Right ventricle myocardium inferior (tissue), 1 donor: ENCODE results near the gene HTT-AS. TPM values are rescaled to one million over a fixed set of nuclear protein-coding genes. Genes with fewer than 3 reads are reported as not detected.
A peak's percentile ranks its signal among the peaks of the same experiment; 100 is the strongest.
"Not testable (repeated sequence)": the region's sequence is repeated elsewhere in the genome, so short reads cannot be mapped to it uniquely, and the experiment has no call there.

Experiments used
- ATAC-seq: fragments of 200-7000 bp; cut with Tn5 transposase; one replicate; pipeline ENCODE4 v1.9.1; 2020; ENCODE audit warnings: mild to moderate bottlenecking, moderate library complexity
- DNase-seq: peaks from one replicate; pipeline ENCODE4 v3.0.0; 2021; ENCODE audit errors: missing footprints
- intact Hi-C: fragments of 100-400 bp; cut with DNase I; formaldehyde crosslinking; loops from one replicate; pipeline ENCODE4 v1.11.0; 2022
- total RNA-seq: library from RNA; stranded (reverse); fragmentation: NEBNext Ultra II Directional; extraction: Animal tissue kit (Norgen Biotek cat#: 25700); gene quantifications from one replicate; pipeline ENCODE4 v1.2.1, GENCODE V29; 2021
- donor health status: DM: no; HTN: yes; CAD: no; lungs with severe emphysema.

Gene HTT-AS
- total RNA-seq, 1 donor from 2014 or later = not detected

DNA sequence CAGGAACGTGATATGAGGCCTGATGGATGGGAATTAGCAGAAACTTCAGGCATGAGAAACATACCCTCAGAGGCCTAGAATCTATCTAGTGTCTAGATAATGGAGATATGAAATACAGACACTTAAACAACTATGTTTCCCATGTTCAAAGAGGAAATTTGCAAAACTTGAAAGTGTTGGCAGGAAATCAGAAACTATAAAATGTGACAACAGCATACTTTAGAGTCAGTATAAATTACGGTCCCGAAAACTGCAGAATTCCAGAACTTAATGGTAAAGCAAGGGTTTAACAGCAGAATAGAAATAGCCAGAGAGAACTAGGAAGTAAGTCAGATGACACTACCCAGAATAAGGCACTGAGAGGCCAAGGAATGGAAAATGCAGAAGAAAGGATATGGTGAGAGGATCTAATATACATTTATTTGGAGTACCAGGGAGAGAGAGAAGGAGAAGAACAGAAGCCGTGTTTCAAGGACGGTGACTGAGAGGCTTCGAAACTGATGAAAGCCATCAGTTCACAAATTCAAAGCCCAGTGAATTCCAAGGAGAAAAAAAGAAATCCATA lies 7.4 kb downstream of the HTT-AS start:
- no peak for ATAC-seq
- intact Hi-C loops = no loop called here
- DNase-seq = no peak

DNA sequence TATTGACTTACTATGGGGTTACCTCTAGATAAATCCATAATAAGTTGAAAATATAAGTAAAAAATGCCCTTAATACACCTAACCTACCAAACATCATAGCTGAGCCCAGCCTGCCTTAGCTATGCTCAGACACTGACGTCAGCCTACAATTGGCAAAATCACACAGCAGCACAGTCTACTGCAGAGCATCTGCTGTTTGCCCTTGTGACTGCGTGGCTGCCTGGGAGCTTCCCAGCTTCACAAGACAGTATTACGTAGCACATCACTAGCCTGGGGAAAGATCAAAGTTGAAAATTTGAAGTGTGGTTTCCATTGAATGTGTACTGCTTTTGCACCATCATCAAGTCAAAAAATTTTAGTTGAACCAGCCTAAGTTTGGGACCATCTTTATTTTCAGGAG lies 8.8 kb downstream of the HTT-AS start:
- DNase-seq (no peak), ATAC-seq (no peak)
- intact Hi-C loops = no loop called here

DNA sequence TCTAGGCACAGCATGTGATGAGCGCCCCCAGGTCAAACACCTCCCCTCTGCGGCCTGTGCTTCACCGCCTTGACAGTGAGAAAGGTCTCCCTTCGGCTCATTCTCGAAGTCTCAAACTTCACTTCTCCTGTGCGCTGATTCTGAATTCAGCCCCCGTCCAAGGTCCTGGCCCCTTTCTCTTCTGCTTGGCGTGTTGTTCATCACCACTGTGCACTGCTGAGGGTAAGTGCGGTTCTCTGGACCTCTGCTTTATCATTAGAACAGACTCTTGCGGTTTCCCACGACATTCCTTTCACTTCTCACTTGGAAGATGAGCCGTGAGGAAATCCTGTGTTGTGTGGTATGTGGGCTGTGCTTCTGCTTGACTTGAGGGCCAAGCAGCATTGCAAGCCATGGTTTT lies 11.9 kb downstream of the HTT-AS start:
- ATAC-seq = no peak
- intact Hi-C loops = no loop called here

DNA sequence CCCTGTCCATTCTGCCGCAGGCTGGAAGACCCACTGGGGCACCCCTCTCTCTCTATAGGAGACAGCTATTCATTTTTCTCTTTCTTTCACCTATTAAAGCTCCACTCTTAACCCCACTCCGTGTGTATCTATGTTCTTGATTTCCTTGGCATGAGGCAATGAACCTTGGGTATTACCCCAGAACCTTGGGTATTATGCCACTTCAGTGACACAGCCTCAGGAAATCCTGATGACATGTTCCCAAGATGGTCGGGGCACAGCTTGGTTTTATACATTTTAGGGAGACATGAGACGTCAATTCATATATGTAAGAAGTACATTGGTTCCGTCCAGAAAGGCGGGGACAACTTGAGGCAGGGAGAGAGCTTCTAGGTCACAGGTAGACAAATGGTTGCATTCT lies 13.4 kb downstream of the HTT-AS start:
- ATAC-seq = no peak
- no peak for DNase-seq
- intact Hi-C loops = no loop called here

More for the DNA sequence above, 11.9 kb downstream of the HTT-AS start:
- DNase-seq = no peak

DNA sequence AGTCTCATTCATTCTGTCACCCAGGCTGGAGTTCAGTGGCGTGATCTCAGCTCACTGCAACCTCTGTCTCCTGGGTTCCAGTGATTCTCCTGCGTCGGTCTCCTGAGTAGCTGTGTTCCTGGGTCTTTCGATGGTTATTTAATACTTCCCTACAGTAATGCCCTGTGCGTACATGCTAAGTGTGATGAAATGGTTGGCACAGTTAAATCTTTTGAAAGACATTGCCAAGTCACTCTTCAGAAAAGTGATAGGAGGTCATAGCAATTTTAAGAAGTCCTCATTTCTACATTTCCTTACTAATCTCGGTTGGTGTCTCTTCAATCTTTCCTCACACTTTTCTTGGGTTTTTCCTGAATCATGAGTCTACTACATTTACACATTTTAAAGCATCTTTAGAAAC lies 14.4 kb downstream of the HTT-AS start:
- no peak for ATAC-seq
- intact Hi-C loops = no loop called here
- no peak for DNase-seq

DNA sequence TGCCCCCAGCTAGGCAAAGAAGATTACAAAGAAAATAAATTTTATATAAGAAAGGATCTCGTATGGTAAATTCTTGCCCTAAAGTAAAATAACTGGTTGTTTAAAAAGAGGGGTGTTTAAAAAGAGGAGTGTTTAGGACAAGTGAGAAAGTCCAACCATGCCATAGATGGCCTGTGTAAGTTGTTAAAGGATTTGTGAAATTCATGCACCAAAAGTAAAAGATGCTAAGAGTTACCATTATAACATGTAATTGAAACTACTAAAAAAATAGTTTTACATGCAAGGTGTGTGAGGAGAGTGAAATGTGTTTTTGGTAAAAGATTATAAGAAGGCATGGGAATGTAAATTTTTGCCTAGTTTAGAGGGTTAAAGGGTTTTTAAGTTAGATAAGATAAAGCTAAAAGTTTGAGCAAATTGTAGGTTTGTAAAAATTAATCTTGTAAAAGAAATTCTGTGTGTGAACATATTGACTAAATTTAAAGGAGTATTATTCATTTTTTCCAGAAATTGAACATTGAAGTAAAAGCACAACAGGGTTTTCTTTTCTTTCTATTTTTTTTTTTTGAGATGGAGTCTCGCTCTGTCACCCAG lies 20.1 kb downstream of the HTT-AS start:
- no peak for ATAC-seq
- intact Hi-C loops = no loop called here
- no peak for DNase-seq

DNA sequence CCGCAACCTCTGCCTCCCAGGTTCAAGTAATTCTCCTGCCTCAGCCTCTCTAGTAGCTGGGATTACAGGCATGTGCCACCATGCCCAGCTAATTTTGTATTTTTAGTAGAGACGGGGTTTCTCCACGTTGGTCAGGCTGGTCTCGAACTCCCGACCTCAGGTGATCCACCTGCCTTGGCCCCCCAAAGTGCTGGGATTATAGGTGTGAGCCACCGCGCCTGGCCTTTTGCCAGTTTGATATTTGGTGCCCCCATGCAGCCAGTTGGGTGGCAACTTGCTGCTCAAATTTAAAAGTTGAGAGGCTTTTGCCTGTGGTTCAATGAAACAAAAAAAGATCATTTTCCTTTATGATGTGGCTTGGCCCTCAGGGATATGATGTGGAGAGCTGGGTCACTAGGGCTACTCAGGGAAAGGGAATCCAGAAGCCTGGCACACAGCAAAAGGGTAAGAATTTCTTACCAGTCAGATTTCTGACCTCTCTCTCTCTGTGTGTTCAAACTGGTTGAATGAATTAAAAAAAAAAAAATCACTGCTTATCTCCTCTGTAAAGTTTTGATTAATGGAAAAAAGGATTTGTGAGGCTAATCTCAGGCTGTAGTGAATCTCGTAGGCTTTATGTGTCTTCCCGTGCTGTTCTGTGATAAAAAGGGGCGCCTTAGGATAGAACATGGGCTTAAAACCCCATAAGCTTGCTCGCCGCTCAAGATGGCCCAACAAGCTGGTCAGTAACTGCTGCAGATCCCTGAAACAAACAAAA lies 23.0 kb downstream of the HTT-AS start:
- ATAC-seq, DNase-seq, intact Hi-C loops: not testable (repeated sequence)

DNA sequence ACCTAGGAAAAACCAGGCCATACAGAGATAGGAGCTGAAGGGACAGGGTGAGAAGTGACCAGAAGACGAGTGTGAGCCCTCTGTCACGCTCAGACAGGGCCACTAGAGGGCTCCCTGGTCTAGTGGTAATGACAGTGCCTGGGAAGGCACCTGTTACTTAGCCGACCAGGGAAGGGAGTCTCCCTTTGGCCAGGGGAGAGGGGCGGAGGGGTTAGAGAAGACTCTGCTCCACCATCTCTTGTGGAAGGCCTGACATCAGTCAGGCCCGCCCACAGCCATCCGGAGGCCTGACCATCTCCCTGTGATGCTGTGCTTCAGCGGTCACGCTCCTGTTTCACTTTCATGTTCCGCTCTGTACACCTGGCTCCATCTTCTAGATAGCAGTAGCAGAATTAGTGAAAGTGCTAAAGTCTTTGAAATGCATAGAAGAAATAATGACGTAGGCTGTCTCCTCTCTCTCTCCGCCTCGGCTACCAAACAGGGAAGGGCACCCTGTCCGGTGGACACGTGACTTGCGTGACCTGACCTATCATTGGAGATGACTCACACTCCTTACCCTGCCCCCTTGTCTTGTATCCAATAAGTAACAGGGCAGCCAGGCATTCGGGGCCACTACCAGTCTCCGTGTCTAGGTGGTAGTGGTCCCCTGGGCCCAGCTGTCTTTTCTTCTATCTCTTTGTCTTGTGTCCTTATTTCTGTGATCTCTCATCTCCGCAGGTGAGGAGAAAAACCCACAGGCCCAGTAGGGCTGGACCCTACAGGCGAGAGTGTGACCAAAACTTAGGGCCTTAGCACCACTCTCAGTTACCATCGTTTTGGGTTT lies 26.7 kb downstream of the HTT-AS start:
- intact Hi-C loops = no loop called here
- no peak for ATAC-seq
- peak; percentile 77 for DNase-seq

DNA sequence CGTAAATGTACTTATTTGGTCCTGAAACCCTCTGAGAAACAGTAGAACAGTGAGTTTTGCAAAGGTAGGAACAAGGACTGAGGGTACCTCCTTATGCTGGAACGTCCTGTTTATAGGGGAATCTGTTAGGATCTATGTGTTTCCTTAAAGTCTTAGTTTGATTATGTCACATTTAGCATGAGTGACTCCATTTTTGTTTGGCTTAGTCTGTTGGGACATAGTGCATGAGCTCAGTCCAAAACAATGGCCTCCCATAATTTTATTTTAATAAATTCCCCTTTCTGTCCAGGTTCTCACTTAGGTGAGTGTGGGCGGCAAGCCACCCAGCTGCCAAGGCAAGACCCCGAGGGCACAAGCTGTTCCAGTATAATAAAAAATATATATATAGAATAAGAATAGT lies 27.7 kb downstream of the HTT-AS start:
- no peak for DNase-seq
- no peak for ATAC-seq
- intact Hi-C loops = no loop called here

DNA sequence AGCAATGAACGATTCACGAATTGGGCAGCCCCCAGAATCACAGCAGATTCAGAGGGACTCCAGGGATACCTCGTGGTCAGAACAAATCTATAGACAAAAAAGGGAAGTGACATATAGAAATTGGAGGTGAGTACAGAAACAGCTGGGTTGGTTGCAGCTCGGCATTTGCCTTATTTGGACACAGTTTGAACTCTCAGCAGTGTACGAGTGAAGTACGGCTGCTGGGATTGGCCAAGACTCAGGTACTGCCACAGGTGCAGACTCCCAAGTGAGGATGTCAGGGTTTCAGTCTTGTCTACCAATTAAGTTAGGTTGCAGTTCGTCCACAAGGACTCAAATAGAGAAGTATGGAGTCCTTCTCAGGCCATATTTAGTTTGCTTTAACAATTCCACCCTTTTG lies 28.2 kb downstream of the HTT-AS start:
- ATAC-seq (no peak), DNase-seq (no peak)
- intact Hi-C loops = no loop called here

DNA sequence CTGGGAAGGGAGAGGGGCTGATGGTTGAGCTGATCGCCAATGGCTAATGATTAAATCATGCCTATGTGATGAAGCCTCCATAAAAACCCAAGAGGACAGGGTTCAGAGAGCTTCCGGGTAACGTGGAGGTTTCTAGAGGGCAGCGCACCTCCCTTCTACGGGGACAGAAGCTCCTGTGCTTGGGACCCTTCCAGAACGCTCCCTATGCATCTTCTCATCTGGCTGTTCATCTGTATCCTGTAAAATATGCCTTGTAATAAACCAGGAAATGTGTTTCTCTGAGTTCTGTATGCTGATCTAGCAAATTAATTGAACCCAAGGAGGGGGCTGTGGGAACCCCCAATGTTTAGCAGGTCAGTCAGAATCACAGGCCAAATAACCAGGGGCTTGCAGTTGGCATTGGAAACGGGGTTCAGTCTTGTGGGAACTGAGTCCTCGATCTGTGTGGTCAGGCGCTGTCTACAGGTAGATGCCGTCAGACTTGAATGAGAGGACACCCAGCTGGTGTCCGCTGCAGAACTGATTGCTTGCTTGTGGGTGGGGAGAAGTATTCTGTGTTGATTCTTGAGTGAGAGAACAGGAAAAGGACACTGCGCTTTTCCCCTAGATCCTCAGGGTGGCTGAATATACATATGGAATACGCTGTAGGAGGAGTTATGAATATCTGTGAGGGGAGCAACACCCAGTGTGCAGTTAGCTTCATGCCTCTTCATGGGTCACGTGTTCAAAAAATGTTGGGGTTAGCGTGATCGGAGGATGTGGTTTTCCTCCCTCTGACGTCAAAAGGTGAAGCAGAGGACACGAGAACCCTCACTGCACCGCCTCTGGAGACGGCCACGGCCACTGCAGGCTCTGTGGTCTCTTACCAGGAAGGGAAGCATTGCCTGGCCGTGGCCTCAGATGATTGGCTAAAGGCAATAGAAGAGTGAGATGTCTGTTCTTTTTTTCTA lies 29.2 kb downstream of the HTT-AS start:
- DNase-seq (peak; percentile 89), ATAC-seq (no peak)
- intact Hi-C loops = no loop called here

DNA sequence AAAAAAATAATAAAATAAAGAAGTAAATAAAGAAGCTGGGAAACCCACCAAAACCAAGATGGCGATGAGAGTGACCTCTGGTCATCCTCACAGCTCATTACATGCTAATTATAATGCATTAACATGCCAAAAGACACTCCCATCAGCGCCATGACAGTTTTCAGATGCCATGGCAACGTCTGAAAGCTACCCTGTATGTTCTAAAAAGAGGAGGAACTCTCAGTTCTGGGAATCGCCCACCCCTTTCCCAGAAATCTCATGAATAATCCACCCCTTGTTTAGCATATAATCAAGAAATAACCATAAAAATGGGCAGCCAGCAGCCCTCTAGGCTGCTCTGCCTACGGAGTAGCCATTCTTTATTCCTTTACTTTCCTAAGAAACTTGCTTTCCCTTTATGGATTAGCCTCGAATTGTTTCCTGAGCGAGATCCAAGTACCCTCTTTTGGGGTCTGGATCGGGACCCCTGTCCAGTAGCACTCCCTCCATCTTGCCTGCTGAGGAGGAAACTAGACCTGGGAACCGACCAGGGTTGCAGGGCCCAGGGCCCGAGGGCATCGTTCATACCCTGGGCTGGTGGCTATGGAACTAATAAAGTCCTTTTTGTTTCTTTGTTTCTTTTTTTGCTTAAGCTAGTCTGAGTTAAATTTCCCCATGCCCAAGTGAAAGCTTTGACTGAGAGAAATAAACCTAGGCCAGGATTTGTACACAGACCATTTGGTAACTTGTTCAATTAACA lies 30.9 kb downstream of the HTT-AS start:
- ATAC-seq (no peak), DNase-seq (no peak)
- intact Hi-C loops = no loop called here

DNA sequence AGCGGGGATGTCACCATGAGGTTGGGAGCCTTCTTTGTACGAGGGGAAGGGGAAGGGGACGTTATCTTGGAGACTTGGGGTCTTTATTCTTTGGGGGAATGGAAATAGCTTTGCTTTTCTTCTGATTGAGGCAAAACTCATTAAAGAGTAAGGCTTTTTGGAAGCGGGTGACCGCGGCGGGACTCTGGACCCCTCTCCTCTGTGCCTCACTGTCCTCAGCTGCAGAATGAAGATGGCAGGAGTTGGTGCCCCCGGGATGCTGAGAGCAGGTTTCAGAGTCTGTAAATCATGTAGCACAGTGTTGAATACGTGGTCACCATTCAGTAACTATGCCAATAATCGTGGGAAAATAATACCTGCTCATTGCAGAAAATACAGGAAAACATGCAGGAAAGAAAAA lies 32.1 kb downstream of the HTT-AS start:
- intact Hi-C loops = no loop called here
- DNase-seq (no peak), ATAC-seq (no peak)

DNA sequence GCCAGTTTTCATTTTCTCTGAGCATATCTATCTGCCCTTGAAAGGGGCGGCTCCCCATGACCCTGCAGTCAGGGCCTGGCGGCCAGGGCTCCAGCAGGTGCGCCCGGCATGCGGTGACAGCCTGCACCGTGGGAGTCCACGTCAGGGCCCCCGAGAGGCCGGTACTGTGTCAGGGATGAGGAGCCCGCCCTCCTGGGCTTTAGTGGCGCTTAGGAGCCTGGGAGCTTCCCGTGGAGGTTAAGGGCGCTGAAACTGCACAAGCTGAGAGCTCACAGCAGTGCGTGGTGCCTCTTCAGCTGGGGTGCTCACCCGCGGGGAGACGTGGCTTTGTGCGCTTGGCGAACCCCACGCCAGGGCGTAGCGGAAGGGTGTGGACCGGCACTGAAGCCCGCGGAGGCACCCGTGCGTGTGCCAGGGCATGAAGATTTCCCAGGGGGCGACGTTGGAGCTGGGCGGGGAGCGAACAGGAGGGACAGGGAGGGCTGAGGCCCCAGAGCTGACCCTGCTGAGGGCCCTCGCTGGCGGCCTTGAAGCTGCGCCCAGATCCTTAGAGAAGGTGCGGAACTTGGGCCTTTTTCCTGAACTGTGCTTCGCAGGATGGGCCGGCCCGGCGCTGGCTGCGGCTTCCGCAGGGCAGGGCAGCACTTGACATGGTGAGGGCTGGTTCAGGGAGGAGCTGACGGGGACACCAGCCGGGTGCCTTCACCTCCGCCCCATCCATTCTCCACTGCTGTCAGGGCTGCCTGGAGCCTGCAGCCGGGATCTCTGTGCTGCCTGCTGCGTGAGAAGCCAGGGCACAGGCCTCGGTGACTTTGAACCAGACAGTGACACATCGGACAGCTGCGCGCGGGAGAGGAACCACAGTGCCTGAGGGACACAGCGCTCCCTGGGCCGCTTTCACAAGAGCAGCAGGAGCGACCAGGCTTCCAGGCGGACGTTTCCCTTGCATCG lies 32.9 kb downstream of the HTT-AS start:
- ATAC-seq (peak; percentile 68), DNase-seq (peak; percentile 88)
- intact Hi-C loops = no loop called here

DNA sequence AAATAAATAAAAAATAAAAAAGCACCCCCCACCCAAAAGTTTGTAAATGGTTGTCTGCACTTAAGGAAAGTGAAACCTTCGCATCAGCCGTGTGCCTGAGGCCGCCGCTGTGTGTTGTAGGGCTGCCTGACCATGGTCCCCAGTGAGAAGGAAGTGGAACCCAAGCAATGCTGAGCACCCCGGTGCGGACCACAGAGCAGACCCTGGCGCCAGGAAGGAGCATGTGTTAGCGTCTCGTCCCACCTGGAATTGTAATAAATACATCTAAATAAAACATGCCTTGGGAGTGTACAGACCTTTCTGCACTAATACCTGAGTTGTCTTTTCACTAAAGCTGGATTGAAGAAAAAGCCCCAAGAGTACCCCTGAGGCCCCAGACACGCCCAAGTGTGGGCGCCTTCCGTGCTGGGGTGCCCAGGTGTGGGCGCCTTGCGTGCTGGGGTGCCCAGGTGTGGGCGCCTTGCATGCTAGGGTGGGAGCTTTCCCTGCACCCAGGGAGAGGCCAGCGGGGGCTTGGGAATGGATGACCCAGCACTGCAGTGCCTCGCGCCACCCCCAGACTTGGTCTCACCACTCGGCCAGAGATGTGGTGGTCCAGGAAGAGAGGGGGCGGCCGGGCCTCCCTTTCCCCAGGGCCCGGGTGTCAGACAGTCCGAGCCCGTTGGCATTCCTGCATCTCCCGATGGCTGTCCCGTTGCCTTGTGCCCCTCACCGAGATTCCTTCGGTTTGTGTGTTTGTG lies 33.7 kb downstream of the HTT-AS start:
- no peak for ATAC-seq
- intact Hi-C loops = no loop called here
- no peak for DNase-seq

DNA sequence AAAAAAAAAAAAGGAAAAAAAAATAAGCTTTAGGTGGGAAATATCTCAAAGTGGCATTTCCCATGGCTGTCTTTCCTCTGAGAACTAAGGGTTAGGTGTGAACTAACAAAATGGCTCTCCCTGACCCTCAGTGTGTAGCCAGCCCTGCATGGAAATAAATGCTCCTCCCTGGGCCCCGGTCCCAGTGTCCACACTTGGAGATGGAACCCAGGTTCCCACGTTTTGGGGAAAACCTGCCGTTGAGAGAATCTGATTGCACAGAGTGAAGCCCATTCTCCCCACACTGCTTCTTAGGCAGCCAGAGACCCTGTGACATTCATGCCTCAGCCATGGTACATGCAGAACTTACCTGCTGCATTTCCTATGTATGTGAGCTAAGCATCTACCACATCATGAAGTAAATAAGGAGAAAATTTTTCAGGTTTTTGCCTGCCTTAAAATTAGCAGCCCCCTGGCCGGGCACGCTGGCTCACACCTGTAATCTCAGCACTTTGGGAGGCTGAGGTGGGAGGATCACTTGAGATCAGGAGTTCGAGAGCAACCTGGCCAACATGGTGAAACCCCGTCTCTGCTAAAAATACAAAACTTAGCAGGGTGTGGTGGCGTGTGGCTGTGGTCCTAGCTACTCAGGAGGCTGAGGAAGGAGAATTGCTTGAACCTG lies 34.5 kb downstream of the HTT-AS start:
- DNase-seq (no peak), ATAC-seq (no peak)
- intact Hi-C loops = loop anchor here (5.0 kb wide), 1 partner anchor 278 kb away; no protein-coding TSS in a partner anchor
